GM19099 (cell line): Measurements from ENCODE around the gene UQCR10.

Experiments used
- POLR2A ChIP-seq: IDR thresholded peaks from 3 replicates; pipeline ENCODE4 v1.6.1; 2011; ENCODE audit warnings: low read depth; ENCODE audit not compliant: insufficient read length; ENCODE audit errors: extremely low read depth

UQCR10 gene

GRCh38 chr22:29798318-29798717 is 31.1 kb downstream of the UQCR10 start:
- TF ChIP-seq POLR2A, result no peak

- TF ChIP-seq POLR2A, result no peak
These were observed 31.6 kb downstream of the UQCR10 start for GRCh38 chr22:29798801-29799200.

DNA sequence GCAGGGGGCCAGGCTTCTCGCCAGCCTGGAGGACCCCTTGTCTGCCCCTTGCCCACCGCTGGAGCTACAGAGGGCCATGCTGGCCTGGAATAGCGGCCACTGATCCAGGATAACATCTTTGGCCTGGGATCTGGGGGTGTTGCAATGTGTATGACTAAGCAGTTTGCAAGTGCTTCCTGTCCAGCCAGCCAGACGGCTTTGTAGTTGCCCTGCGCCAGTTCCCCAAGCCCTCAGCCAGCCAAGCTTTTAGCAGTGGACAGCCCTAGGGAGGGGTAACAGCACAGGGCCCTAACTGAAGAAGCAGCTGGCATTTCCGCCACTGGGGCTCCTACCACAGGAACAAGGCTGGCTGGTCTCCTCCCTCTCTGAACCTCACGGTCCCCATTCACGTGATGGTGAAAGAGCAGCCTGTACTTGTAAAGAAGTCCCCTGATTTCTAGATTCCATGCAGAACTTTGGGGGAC is 32.1 kb downstream of the UQCR10 start:
- TF ChIP-seq POLR2A, result no peak

DNA sequence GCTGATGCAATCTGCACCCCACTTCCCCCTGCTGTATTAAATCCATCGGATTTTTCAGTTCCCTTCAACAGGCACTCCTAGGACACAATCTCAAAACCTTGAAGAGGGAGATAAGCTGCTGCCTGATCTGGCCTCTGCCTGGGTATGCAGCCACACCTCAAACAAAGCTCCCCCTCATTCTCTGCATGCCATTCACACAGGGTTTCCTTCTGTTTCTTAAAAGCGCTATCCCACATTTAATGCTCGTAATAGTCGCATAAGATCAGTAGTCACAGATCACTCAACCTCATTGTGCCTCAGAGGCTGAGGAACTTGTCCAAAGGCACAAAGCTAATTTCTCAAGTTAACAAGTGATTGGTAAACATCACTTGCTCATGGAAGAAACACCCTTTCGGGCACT is 34.0 kb downstream of the UQCR10 start:
- TF ChIP-seq POLR2A, result no peak

DNA sequence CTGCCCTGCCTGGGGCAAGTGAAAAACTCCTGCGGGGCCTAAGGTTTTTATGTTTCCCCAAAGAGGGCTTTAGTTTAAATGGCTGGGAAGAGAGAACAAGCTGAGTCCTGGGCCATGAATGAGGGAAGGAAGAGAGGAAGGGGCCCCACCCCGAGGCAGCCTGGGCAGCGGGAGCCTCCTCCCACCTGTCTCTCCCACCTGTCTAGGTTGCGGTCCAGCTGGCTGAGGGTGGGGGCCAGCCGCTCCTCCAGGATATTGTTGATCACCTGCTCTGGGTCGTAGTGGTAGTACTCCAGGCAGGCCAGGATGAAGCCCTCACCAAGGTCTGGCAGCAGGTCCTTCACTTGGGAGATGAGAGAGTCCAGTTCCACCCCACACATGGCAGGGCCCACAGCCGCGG is 34.6 kb downstream of the UQCR10 start:
- TF ChIP-seq POLR2A, result no peak

DNA sequence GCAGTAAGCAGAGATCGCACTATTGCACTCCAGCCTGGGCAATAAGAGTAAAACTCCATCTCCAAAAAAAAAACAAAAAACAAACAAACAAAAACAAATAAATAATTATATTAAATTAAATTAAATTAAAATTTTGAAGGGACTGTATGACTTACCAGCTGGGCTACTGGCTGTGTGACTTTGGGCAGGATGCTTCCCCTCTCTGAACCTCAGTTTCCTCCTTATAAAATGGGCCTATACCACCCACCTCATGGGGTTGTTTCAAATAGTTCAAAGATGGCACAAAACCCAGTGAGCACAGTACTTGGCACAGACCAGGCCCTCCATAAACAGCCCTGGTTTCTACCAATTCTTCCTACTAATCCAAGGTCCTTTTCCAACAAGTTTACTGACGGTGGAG is 36.0 kb downstream of the UQCR10 start:
- TF ChIP-seq POLR2A, result no peak

DNA sequence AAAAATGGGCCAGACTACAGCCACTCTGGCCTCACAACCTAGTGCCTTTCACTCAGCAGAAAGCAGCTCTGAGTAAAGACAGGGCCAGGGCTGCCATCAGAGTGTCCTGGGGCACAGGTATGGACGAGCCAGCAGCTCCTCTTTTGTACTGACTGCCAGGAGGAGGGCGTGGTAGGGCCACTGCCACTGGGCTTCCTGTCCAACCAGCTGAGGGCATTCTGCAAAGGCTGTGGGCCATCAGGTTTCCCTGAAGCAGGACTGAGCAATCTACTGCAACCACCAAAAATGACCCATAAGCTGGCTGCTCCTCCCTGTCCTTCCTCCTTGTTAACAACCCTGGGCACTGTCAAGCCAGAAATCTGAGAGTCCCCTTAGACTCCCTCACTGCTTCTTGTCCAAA is 37.8 kb downstream of the UQCR10 start:
- no peak for TF ChIP-seq POLR2A

DNA sequence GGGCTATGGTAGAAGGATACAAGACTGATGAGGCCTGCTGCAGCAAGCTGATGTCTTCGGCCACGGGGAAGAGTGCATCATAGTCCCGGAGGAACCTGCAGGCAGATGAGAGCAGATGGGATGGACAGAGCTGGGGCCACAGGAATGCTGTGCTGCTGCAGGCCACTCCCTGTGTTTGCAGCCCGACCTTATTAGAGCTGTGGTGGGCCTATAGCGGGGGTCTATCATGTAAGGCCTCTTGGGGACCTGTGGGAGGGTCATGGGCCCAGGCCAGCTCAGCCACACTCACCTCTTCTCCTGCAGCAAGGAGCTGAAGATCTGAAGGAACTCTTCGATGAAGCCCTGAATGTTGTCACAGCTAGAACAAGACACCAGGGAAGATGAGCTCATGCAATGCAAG is 39.0 kb downstream of the UQCR10 start:
- no peak for TF ChIP-seq POLR2A

DNA sequence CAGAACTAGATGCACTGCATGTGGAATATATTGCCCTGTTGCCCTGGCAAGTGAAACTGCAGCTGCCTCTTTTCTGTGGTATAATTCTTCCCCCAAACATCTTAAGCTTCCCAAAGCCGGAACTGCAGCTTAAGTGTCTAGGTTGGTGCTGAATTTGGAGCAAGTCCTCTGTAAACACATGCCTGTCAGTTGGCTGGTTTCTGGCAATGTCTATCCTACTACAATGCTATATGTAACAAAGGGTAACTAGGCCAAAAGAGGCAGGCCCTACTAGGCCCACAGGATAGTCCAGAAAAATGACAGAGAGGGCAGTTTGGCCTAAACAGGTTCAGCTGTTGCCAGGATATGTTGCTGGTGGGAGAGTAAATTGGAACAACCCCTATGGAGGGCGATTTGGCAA is 43.0 kb downstream of the UQCR10 start:
- TF ChIP-seq POLR2A, result no peak

DNA sequence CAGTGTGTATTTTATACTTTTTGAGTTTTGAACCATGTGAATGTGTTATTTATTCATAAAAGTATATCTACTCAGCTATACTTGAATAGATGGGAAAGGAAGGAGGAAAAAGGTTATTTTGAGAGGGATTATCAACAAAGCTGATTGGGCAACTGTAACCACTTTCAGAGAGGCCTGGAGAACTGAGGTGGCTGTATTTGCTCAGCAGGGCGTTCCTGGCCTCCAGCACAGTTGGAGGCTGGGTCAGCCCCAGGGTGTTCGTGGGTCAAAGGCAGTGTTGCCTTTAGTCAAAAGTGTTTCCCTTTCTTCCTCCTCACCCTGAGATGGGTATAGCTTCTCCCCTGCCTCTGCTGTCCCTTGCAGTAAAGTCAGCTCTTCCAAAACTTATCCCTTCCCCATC is 44.2 kb downstream of the UQCR10 start:
- TF ChIP-seq POLR2A, result no peak

DNA sequence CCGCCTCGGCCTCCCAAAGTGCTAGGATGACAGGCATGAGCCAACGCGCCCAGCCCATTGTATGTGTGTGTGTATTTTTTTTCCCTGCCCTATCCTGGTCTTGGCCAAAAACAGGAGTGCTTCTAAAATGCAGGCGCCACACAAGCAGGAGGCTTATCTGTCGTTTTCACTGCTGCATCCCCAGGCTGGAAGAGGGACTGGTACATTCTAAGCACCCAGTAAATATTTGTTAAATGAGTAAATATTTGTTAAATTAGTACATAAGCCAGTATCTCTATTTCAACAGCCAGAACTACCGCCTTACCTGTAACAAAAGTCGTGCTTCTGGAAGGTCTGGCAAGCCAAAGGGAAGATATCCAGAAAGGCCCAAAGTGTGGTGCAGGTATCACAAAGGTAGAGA is 46.0 kb downstream of the UQCR10 start:
- no peak for TF ChIP-seq POLR2A

DNA sequence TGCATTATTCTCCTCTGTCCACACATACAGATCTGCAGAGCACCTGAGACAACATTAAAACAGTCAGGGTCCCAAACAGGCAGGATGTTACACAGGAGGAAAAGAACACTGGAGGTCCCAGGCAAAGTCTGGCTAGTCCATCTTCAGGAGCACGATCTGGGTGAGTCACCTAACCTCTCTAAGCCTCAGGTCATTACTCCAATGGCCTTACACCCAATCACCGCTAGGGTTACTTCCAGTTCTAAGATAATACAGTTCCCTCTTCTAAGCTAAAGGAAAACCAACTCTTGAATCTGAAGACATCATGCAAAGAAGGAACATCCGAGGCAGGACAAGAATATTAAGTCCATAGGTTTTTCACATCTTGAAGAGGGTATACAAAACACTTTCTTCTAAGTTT is 46.4 kb downstream of the UQCR10 start:
- TF ChIP-seq POLR2A, result no peak

- no peak for TF ChIP-seq POLR2A
These were observed 46.8 kb downstream of the UQCR10 start for GRCh38 chr22:29814003-29814402.

DNA sequence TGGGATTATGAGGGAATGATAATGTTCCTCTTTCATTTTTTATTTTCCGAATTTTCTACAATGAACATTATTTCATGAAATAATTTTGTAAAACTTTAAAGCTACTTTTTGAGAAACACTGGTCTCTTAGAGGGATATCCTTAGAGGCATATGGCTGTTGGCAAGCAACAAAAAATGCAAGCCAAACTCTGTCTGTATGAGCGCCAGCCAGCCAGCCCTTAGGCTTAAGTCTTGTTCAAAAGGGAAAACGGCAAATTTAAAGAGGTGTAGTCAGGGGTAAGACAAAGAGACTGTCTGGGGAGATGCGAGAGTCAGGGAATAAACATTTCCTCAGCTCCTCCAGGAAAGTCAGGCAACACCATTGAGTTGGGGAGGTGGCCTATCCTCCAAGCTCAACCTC is 48.4 kb downstream of the UQCR10 start:
- TF ChIP-seq POLR2A, result no peak

DNA sequence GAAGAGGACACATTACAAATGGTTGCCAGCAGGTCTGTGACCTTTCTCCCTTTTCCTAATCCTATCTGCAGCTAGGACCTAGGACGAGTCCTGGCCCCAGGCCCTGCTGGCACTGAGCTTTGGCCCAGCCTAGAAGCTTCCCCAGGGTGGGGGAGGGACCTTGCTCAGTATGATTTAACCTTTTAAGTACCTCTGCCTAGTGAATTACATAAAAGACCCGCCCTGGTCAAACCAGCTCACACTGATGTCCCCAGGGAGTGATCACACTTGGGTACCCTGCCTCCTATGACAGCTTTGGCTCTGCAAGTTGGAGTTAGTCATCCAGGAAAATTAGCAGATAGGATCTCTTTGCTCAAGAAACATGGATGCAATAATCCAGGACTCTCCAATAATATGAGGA is 49.0 kb downstream of the UQCR10 start:
- no peak for TF ChIP-seq POLR2A

- no peak for TF ChIP-seq POLR2A
These were observed 49.4 kb downstream of the UQCR10 start for GRCh38 chr22:29816539-29816938.

- TF ChIP-seq POLR2A, result no peak
These were observed 49.8 kb downstream of the UQCR10 start for GRCh38 chr22:29816980-29817379.

- no peak for TF ChIP-seq POLR2A
These were observed 50.6 kb downstream of the UQCR10 start for GRCh38 chr22:29817724-29818123.
